ENCODE data around the gene DNM3. TPM values are rescaled to one million over a fixed set of nuclear protein-coding genes. Genes with fewer than 3 reads are reported as not detected.

The DNM3 gene
- total RNA-seq, 2 experiments from 2014 or later, result 1.6 to 1.8 TPM

GRCh38 chr1:172121081-172121717 lies 279.9 kb downstream of the DNM3 start:
- no peaks in the 10 kb centered on the region for H3K27me3 ChIP-seq (ENCODE audit: control insufficient read depth in 1 of 2, insufficient read depth in 2 of 2, low read length in 2 of 2)
- no peaks in the 10 kb centered on the region for H3K9me3 ChIP-seq (ENCODE audit: control insufficient read depth in 1 of 2, insufficient read depth in 1 of 2, low read length in 2 of 2)
- H3K36me3 ChIP-seq (ENCODE audit: insufficient read depth, low read length), result no peaks in the 10 kb centered on the region
- intact Hi-C loops (cut with DNase I, micrococcal nuclease), result no loop called here
- H3K4me1 Mint-ChIP-seq (ENCODE audit: low read depth), result peaks cover 25% of the 10 kb centered on the region
- peaks cover 9% of the 10 kb centered on the region for H3K4me1 ChIP-seq (ENCODE audit: insufficient read depth, low read length)
- ATAC-seq (ENCODE audit: poor library complexity), result no peak
- DNase-seq, result no peak
- H3K27ac Mint-ChIP-seq, result no peak overlapping the region
- TF ChIP-seq CTCF (IDR thresholded peaks at IDR 0.05), result no peak
- H3K4me3 ChIP-seq (ENCODE audit: low read length), result no peak overlapping the region
- ChIA-PET CTCF (no interaction called here), POLR2A (no interaction called here)
- no peaks in the 10 kb centered on the region for H3K27me3 Mint-ChIP-seq
- no peak overlapping the region for H3K4me3 Mint-ChIP-seq
- no peaks in the 10 kb centered on the region for H3K9me3 Mint-ChIP-seq
- no peaks in the 10 kb centered on the region for H3K36me3 Mint-ChIP-seq (ENCODE audit: low read depth)
- H3K27ac ChIP-seq (ENCODE audit: low read depth in 1 of 2, low read length in 2 of 2), result no peak overlapping the region

GRCh38 chr1:172122381-172122780 lies 281.1 kb downstream of the DNM3 start:
- Mint-ChIP-seq H3K4me3 (no peak overlapping the region), H3K27ac (no peak overlapping the region), H3K27me3 (no peaks in the 10 kb centered on the region), H3K36me3 (ENCODE audit: low read depth) (no peaks in the 10 kb centered on the region), H3K9me3 (no peaks in the 10 kb centered on the region), H3K4me1 (ENCODE audit: low read depth) (peaks cover 22% of the 10 kb centered on the region)
- no peak for TF ChIP-seq CTCF (IDR thresholded peaks at IDR 0.05)
- ChIA-PET CTCF (no interaction called here), POLR2A (no interaction called here)
- Histone ChIP-seq H3K27me3 (ENCODE audit: control insufficient read depth in 1 of 2, insufficient read depth in 2 of 2, low read length in 2 of 2) (no peaks in the 10 kb centered on the region), H3K27ac (ENCODE audit: low read depth in 1 of 2, low read length in 2 of 2) (no peak overlapping the region), H3K4me1 (ENCODE audit: insufficient read depth, low read length) (peaks cover 5% of the 10 kb centered on the region), H3K4me3 (ENCODE audit: low read length) (no peak overlapping the region), H3K9me3 (ENCODE audit: control insufficient read depth in 1 of 2, insufficient read depth in 1 of 2, low read length in 2 of 2) (no peaks in the 10 kb centered on the region), H3K36me3 (ENCODE audit: insufficient read depth, low read length) (no peaks in the 10 kb centered on the region)
- DNase-seq (no peak), ATAC-seq (ENCODE audit: poor library complexity) (no peak)
- intact Hi-C loops (cut with DNase I, micrococcal nuclease), result no loop called here

- H3K27me3 ChIP-seq (ENCODE audit: control insufficient read depth in 1 of 2, insufficient read depth in 2 of 2, low read length in 2 of 2), result no peaks in the 10 kb centered on the region
- H3K36me3 ChIP-seq (ENCODE audit: insufficient read depth, low read length), result no peaks in the 10 kb centered on the region
- no peaks in the 10 kb centered on the region for H3K9me3 Mint-ChIP-seq
- ATAC-seq (ENCODE audit: poor library complexity), result no peak
- intact Hi-C loops (cut with DNase I, micrococcal nuclease), result no loop called here
- no peaks in the 10 kb centered on the region for H3K9me3 ChIP-seq (ENCODE audit: control insufficient read depth in 1 of 2, insufficient read depth in 1 of 2, low read length in 2 of 2)
- no peaks in the 10 kb centered on the region for H3K36me3 Mint-ChIP-seq (ENCODE audit: low read depth)
- H3K4me3 ChIP-seq (ENCODE audit: low read length), result no peak overlapping the region
- POLR2A ChIA-PET, result no interaction called here
- CTCF ChIA-PET, result no interaction called here
- H3K4me1 Mint-ChIP-seq (ENCODE audit: low read depth), result no peaks in the 10 kb centered on the region
- no peak for DNase-seq
- H3K4me1 ChIP-seq (ENCODE audit: insufficient read depth, low read length), result no peaks in the 10 kb centered on the region
- no peak overlapping the region for H3K4me3 Mint-ChIP-seq
- no peak overlapping the region for H3K27ac Mint-ChIP-seq
- H3K27me3 Mint-ChIP-seq, result no peaks in the 10 kb centered on the region
- H3K27ac ChIP-seq (ENCODE audit: low read depth in 1 of 2, low read length in 2 of 2), result no peak overlapping the region
- TF ChIP-seq CTCF (IDR thresholded peaks at IDR 0.05), result no peak
Measured at GRCh38 chr1:172125250-172125649, 284.0 kb downstream of the DNM3 start.

Measured in CD4-positive, alpha-beta T cell (primary cell).